Measurements from ENCODE around the gene CDH24.

DNA sequence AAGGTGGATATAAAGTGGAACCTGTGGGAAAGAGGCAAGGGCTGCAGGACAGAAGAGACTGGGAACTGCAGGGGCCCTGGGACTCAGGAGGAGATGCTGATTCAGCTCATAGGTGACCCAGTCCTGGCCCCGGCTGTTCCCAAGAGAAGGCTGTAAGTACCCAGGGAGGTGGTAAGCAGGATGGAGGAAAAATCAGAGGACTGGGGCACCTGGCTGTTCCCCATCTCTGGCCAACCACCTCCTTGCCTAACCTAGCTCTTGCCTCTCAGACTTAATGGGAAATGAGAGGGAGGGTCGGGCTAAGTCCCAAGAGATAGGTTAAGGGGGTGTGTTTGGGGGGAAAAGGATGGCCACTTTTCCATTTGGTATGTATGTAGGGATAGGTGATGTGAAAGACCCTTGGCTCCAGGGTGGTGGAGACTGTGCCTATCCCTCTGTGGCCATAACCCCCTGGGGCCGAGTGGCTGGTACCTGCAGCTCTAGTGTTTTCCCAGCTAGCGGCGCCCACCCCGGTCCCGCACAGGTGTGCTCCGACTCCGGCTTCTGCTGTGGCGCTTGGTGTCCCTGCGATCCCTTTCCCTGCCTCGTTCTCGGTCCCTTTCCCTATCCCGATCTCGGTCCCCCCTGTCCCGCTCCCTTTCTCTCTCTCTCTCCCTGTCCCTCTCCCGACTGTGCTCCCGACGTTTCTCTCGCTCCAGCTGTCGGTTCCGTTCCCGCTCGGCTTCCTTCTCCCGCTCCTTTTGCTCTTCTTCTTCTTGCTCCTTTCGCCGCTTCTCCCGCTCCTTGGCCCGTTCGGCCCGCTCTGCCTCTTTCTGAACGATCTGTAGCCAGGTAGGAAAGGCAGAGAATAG is 1.6 kb upstream of the CDH24 start:
- TF ChIP-seq, protein P1, sequence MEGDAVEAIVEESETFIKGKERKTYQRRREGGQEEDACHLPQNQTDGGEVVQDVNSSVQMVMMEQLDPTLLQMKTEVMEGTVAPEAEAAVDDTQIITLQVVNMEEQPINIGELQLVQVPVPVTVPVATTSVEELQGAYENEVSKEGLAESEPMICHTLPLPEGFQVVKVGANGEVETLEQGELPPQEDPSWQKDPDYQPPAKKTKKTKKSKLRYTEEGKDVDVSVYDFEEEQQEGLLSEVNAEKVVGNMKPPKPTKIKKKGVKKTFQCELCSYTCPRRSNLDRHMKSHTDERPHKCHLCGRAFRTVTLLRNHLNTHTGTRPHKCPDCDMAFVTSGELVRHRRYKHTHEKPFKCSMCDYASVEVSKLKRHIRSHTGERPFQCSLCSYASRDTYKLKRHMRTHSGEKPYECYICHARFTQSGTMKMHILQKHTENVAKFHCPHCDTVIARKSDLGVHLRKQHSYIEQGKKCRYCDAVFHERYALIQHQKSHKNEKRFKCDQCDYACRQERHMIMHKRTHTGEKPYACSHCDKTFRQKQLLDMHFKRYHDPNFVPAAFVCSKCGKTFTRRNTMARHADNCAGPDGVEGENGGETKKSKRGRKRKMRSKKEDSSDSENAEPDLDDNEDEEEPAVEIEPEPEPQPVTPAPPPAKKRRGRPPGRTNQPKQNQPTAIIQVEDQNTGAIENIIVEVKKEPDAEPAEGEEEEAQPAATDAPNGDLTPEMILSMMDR (conservative IDR thresholded peaks at IDR 0.05; ENCODE audit: low read length), result no peak
- TF ChIP-seq EZH2phosphoT487 (IDR thresholded peaks at IDR 0.05; ENCODE audit: borderline replicate concordance, low read depth, low read length), result no peak

Measured in OCI-LY7 (cell line).